ENCODE data around the gene NADSYN1. TPM values are rescaled to one million over a fixed set of nuclear protein-coding genes. Genes with fewer than 3 reads are reported as not detected.

The NADSYN1 gene
- polyA plus RNA-seq, 3 donors: 44.1 to 162 (median 44.8) TPM

GRCh38 chr11:71478528-71478840 is 25.5 kb downstream of the NADSYN1 start:
- H3K27ac ChIP-seq (ENCODE audit: low read depth in 1 of 2, low read length in 2 of 2): no peak overlapping the region
- no peak overlapping the region for H3K4me2 ChIP-seq (replicated peaks; ENCODE audit: extremely low read depth, low read length, poor library complexity, severe bottlenecking)
- H3K4me3 ChIP-seq (replicated peaks in 1 of 3; ENCODE audit: low read depth in 2 of 3, low read length in 3 of 3): no peak overlapping the region
- peaks cover 100% of the 10 kb centered on the region in 2 donors for H3K36me3 ChIP-seq (replicated peaks in 1 of 2; ENCODE audit: control insufficient read depth in 1 of 2, insufficient read depth in 2 of 2, low read length in 2 of 2)
- H3K79me2 ChIP-seq (ENCODE audit: insufficient read depth, low read length): no peaks in the 10 kb centered on the region
- peaks cover 4% of the 10 kb centered on the region for H4K20me1 ChIP-seq (ENCODE audit: insufficient read depth, low read length)
- WGBS (ENCODE audit: insufficient coverage): 97% methylated on average over 11 of the region's 11 CpGs
- no peaks in the 10 kb centered on the region for H3K4me1 Mint-ChIP-seq
- no peak for TF ChIP-seq CTCF (IDR thresholded peaks at IDR 0.05)
- no peak overlapping the region for H3K27ac Mint-ChIP-seq
- no peaks in the 10 kb centered on the region for H3K9me3 ChIP-seq (replicated peaks in 1 of 2; ENCODE audit: control insufficient read depth in 1 of 2, insufficient read depth in 1 of 2, low read length in 2 of 2)
- peaks cover 89 to 97% of the 10 kb centered on the region in 2 donors for H3K36me3 Mint-ChIP-seq
- DNase-seq: no peak
- no peaks in the 10 kb centered on the region for H3K27me3 Mint-ChIP-seq (ENCODE audit: low read depth in 3 of 3)
- no peak overlapping the region for H2AFZ ChIP-seq (ENCODE audit: insufficient read depth, low read depth, low read length, poor library complexity, severe bottlenecking)
- intact Hi-C loops (cut with micrococcal nuclease): no loop called here
- no peaks in the 10 kb centered on the region for H3K4me1 ChIP-seq (ENCODE audit: control insufficient read depth in 1 of 2, insufficient read depth in 2 of 2, low read length in 2 of 2)
- H3K9me3 Mint-ChIP-seq: peaks cover 0 to 2% (median 0%) of the 10 kb centered on the region in 7 donors
- no peaks in the 10 kb centered on the region for H3K27me3 ChIP-seq (ENCODE audit: control insufficient read depth in 2 of 2, insufficient read depth in 2 of 2, low read length in 2 of 2)
- H3K9ac ChIP-seq (ENCODE audit: insufficient read depth, low read length, poor library complexity, severe bottlenecking): no peak overlapping the region
- no peak overlapping the region for H3K4me3 Mint-ChIP-seq

GRCh38 chr11:71481101-71481960 is 28.3 kb downstream of the NADSYN1 start:
- H2AFZ ChIP-seq (ENCODE audit: insufficient read depth, low read depth, low read length, poor library complexity, severe bottlenecking): no peak overlapping the region
- peaks cover 94 to 98% of the 10 kb centered on the region in 2 donors for H3K36me3 Mint-ChIP-seq

More at GRCh38 chr11:71481101-71481960, 28.3 kb downstream of the NADSYN1 start:
- Mint-ChIP-seq H3K9me3 (peaks cover 0 to 1% (median 0%) of the 10 kb centered on the region in 7 donors), H3K4me3 (no peak overlapping the region), H3K27ac (no peak overlapping the region), H3K4me1 (no peaks in the 10 kb centered on the region), H3K27me3 (ENCODE audit: low read depth in 3 of 3) (no peaks in the 10 kb centered on the region)
- Histone ChIP-seq H3K4me2 (replicated peaks; ENCODE audit: extremely low read depth, low read length, poor library complexity, severe bottlenecking) (no peak overlapping the region), H4K20me1 (ENCODE audit: insufficient read depth, low read length) (peaks cover under 1% of the 10 kb centered on the region), H3K27ac (ENCODE audit: low read depth in 1 of 2, low read length in 2 of 2) (no peak overlapping the region), H3K36me3 (replicated peaks in 1 of 2; ENCODE audit: control insufficient read depth in 1 of 2, insufficient read depth in 2 of 2, low read length in 2 of 2) (peaks cover 100% of the 10 kb centered on the region in 2 donors), H3K79me2 (ENCODE audit: insufficient read depth, low read length) (no peaks in the 10 kb centered on the region), H3K9me3 (replicated peaks in 1 of 2; ENCODE audit: control insufficient read depth in 1 of 2, insufficient read depth in 1 of 2, low read length in 2 of 2) (no peaks in the 10 kb centered on the region), H3K4me1 (ENCODE audit: control insufficient read depth in 1 of 2, insufficient read depth in 2 of 2, low read length in 2 of 2) (no peaks in the 10 kb centered on the region), H3K4me3 (replicated peaks in 1 of 3; ENCODE audit: low read depth in 2 of 3, low read length in 3 of 3) (no peak overlapping the region), H3K9ac (ENCODE audit: insufficient read depth, low read length, poor library complexity, severe bottlenecking) (no peak overlapping the region), H3K27me3 (ENCODE audit: control insufficient read depth in 2 of 2, insufficient read depth in 2 of 2, low read length in 2 of 2) (no peaks in the 10 kb centered on the region)
- no peak for DNase-seq
- 96% methylated on average over 20 of the region's 24 CpGs for WGBS (ENCODE audit: insufficient coverage)
- intact Hi-C loops (cut with micrococcal nuclease): no loop called here
- TF ChIP-seq CTCF (IDR thresholded peaks at IDR 0.05): no peak

All from CD14-positive monocyte (primary cell).